ENCODE results near the gene TCF23.

- TF ChIP-seq CTCF (IDR thresholded peaks at IDR 0.05) (no peak), POLR2A (IDR thresholded peaks at IDR 0.05) (no peak)
Observed at GRCh38 chr2:27185331-27186026, 36.7 kb downstream of the TCF23 start.

All from adrenal gland (tissue), 5 donors.